Eye (tissue), 1 donor: ENCODE data around the gene ALK.
A peak's percentile ranks its signal among the peaks of the same experiment; 100 is the strongest.
"Not testable (repeated sequence)": the region's sequence is repeated elsewhere in the genome, so short reads cannot be mapped to it uniquely, and the experiment has no call there.

Experiments
- DNase-seq: peaks from one replicate; pipeline ENCODE4 v3.0.0-alpha.2; 2015

The ALK gene

DNA sequence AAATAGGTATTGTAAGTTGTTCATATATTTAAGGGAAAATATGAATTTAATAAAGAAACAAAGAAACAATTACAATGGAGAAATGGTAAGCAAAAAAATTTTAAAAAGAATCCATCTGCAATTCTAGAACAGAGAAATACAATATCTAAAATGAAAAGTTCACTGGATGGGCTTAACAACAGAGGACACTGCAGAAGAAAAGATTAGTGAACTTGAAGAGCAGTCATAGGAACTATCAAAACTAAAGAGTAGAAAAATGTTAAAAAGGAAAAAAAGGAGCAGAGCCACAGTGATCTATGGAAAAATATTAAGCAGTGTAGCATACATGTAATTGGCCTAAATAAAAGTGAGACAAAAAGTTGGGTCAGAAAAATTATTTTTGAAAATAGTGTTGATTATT, 83.5 kb downstream of the ALK start:
- no peak for DNase-seq

DNA sequence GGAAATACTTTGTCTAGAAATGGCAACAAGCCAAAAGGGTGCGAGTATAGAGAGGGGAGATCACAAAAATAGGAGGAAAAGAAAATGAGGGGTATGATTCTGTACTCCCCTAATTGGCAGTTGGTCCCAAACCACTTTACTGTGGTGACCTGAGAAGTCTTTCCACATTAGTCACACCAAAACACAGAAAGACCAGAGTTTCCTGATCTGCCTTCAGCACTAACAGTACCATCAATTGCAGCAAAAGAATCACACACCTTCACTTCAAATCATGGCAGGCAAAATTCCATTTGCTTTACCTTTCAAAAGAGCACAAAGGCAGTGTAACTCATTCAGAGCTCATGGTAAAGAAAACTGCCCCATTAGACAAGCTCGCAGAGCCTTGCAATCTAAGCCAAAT, 86.8 kb downstream of the ALK start:
- DNase-seq = peak; percentile 30

DNA sequence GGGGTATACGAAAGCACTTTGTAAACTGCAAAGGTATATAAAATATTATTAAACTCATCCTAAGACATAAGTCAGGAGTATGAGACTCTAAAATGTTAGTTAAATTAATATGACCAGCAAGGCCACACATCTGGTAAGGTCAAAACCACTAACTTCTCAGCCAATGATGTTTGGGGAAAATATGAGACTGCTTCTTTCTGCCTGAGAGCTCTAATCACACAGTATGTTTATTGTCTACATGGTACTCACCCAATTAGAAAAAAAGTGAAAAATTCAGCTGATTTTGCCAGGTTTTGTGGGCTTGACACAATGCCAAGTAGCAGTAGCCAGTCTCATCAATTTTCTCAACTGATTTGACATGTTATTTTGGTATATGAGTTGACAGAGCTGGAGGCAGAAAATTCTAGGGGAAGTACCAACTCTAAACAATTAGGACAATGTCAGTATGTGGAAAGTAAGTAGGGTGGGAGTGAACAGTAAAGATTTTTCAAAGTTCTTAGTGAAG, 87.3 kb downstream of the ALK start:
- peak; percentile 40 for DNase-seq

DNA sequence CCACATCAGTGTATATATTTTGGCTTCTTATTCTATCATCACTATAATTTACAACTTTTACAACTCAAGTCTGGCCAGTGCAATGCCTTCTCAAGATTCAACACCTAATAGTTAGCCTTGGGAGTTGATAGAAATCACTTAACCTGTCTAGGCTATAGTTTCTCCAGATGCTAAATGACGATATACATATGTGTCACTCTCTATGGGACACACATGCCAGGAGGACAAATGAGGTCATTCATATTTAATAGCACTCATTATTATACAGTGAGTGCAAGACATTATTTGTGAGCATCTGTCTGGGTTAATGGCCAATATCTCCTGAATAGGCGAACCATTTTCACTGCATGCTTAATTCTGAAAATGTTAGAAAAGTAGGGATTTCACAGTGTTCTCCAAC, 89.8 kb downstream of the ALK start:
- no peak for DNase-seq

DNA sequence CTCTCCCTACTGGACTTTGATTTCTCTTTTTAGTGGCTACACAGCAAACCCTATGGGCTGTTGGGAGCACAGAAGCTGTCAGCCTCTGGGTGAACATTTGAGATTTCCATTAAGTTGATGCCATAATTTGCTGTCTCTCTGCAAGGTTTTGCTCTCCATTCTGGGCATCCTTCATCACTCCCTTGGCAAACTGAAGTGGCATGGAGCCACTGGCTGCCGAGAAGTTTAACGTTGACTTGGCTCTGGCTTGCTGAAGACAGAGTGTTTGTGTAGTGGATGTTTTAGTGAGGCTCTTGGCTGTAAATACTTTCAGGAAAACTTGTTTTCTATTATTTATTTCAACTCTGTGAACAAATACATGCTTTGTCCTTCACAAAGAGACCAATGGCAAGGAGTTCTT, 91.5 kb downstream of the ALK start:
- DNase-seq = no peak

DNA sequence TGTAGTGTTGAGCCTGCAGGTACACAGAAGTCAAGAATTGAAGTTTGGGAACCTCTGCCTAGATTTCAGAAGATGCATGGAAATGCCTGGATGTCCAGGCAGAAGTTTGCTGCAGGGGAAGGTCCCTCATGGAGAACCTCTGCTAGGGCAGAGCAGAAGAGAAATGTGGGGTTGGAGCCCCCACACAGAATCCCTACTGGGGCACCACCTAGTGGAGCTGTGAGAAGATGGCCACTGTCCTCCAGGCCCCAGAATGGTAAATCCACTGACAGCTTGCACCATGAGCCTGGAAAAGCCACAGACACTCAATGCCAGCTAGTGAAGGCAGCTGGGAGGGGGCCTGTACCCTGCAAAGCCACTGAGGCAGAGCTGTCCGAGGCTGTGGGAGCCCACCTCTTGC, 97.2 kb downstream of the ALK start:
- DNase-seq = not testable (repeated sequence)

DNA sequence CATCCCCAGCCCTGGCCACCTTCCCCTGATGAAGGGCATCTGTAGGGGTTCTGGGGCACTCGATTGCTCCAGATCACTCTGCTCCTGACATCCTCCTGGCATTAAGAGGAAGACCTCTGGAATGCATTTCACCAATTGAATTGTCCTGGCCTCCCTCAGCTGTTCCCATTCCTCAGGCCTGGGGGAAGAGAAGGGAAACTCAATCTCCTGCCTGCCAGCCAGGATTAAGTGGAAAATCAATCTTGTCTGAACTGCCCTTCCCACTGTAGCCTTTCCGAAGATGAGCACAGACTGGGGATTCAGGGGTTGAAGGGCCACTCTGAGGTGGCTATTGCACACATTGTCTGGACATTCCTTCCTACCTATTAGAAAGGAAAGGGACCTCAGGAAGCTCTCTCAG, 99.8 kb downstream of the ALK start:
- no peak for DNase-seq

GRCh38 chr2:29819570-29819969, 101.8 kb downstream of the ALK start:
- no peak for DNase-seq

- no peak for DNase-seq
Measured at GRCh38 chr2:29817801-29818680, 103.3 kb downstream of the ALK start.

DNA sequence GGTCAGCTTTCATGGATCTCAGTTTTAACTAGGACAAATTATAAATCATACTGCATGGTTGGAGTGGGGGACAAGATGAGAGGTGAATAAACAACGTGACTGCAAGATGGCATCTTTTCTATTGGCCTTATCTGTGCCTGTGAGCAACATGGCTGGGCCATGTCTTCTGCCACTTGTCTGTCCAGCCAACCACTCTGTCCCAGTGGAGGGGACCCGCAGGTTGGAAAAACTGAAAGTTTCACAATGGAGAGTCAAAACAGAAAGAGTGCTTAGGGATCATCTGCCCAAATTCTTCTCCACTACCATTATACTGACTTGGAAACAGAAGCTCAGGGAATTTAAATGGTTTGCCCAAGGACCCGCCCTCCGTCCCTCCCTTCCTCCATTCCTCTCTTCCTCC, 104.1 kb downstream of the ALK start:
- no peak for DNase-seq

DNA sequence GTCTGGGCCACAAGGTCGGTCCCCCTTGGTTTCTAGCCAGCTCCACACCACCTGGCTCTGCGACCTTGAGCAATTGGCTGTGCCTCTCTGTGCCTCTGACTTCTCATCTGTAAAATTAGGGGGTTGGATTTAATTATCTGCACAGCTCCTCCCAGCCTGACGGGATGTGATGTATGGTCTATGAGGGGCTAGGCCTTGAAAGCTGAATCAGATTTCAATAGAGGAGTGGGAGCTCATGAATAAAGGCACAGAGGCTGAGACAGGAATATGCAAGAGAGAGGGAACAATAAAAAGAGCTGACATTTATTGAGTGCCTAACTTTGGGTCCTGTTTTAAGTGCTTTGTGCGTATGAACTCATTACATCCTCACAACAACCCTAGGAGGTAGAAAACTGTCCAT, 104.7 kb downstream of the ALK start:
- DNase-seq = no peak

DNA sequence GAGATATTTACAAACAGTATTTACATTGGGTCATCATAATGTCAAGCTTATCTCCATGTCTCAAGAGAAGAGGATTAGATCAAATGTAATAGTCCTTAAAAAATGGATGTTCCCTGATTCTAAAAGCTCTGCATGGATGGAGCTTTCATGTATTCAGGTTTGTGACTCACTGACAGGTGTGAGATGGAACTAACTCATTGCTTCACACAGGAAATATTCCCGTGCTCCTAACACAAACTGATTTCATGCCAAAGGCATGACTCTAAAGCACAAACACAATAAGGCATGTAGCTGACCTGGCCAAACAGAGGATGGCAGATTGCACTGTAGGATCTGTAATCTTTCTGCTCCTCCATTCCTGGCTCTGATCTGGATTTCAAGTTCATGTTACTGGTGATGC, 110.0 kb downstream of the ALK start:
- DNase-seq = no peak

GRCh38 chr2:29810956-29811355, 110.4 kb downstream of the ALK start:
- DNase-seq = no peak

DNA sequence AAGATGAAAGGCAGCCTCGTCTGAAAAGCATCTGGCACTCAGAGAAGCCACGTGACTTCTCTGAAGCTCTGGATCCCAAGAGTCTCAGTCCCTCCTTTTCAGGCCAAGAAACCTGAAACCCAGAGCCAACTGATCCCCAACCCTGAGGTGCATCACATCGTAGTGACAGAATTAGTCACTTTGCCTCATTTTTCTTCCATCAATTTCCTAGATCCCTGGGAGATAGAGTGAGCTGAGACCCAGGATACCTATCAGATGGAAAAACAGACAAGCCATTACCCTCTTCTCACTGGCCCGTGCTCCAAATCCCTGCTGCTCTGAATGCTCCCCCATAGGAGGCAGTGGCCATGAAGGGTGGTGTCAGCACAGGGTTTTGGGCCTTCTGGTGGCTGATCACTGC, 113.1 kb downstream of the ALK start:
- DNase-seq = no peak

GRCh38 chr2:29807082-29807481, 114.3 kb downstream of the ALK start:
- no peak for DNase-seq

DNA sequence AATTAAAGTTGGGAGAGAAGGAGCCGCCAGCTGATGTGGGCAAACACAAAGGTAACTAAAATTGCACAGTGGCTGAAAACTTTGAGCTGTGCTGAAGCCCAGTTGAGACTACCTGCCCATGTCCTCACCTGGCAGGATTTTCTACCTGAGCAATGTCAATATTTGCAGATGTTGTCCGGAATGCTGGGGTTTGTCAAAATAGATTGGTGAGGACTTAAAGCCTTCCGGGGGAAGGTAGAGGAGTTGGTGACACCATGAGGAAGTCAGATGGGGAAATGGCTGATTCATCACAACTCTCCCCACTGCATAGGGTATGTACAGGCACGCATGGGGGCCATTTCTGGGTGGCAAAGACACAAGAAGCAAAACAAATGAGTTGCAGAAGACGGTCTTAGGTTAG, 114.9 kb downstream of the ALK start:
- DNase-seq = no peak

GRCh38 chr2:29804671-29805070, 116.7 kb downstream of the ALK start:
- no peak for DNase-seq

DNA sequence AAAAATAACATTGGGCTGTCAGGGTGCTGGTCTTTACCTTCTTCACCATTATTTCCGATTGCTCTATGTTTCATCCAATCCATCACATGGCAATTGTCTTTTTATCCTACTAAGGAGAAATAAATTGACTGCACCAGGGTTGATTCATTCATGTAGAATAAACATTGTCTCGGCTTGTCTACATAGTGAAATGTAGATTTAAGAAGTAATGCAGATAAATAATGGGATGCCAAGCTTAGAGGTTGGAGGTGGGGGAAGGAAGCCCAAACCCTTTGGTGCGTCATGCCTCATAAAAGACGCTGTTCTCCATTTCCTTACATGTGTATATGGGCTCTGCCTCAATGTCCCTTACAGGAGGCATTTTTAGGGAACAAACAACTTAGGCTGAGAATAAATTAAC, 117.8 kb downstream of the ALK start:
- DNase-seq = no peak

DNA sequence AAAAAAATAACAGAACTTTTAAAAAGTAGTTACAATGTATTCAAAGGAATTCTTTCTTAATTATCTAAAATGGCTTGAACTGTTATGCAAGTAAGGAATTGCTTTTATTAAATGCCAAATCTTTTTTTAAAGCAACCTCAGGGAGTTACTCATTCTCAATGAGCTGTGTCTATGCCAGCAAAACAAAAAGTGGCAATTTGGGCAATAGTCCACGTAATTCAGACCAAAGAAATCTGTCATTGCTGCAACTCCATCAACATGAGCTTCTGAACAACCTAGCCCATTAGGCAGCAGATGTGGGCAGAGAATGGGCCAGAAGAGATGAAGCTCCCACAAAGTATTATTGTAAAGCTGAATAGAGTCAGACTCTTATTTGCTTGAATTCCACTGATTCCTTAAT, 118.4 kb downstream of the ALK start:
- DNase-seq = no peak

DNA sequence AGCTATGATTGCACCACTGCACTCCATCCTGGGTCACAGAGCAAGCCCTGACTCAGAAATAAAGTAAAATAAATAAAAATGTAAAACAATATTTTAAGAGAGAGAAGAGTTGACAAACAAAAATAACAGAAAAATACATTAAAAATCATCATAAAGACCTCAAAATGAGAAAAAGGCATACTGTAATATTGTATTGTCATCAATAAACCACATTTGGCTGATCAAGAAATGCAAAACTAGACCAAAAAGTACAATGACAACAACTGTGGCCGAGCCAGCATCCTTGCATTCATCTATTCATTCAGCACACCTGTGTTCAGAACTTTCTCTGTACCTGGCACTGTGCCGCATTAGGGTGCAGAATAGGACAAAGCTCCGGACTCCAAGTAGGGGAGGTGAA, 121.8 kb downstream of the ALK start:
- no peak for DNase-seq

DNA sequence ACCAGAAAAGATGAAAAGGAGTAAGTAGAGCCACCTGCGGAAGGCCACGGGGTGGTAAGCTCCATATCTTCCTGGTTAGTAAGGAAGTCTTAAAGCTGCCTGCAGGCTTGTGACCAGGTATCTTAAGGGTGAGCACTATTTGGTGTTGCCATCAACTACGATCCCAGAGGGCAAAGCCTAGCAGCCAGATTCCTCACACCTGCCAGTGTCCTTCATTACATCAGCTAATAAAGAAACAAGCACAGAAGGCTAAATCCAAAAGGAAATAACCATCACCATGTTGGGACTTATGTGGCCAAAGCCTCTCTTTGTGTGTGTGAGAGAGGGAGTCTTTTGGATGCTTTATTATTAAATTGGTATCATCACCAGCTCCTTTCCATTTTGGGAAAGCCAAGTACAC, 123.5 kb downstream of the ALK start:
- no peak for DNase-seq

GRCh38 chr2:29796446-29796845, 124.9 kb downstream of the ALK start:
- no peak for DNase-seq

DNA sequence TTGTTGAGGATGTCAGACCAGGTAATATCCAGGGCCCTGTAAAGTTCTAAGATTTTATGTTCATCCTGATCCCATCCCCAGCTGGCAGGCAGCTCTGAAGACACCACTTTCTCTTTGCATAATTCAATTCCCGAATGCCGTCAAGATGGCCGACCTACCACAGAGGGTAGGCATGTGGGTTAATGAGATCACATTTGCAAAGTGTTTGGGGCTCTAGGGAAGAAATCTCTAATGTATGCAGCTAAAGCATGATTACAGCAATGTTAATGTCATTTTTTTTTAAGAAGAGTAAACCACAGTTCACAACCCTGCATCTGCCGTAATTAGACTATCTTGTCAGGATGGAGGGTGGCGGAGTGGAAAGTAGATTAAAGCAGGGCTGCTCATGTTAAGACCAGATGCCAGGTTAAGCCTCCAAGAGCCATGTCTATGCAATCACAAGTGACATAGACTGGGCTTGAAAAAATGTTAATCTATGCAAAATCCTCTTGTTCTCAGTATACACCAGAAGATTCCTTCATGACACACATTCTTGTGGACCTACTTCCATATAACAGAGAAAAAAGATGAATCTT, 131.4 kb downstream of the ALK start:
- peak; percentile 10 for DNase-seq
